ENCODE measurements around the gene CCDC91. TPM values are rescaled to one million over a fixed set of nuclear protein-coding genes. Genes with fewer than 3 reads are reported as not detected.
A peak's percentile ranks its signal among the peaks of the same experiment; 100 is the strongest.
"Not testable (repeated sequence)": the region's sequence is repeated elsewhere in the genome, so short reads cannot be mapped to it uniquely, and the experiment has no call there.

CCDC91 gene
- total RNA-seq, 1 donor from 2014 or later: 51.3 TPM

GRCh38 chr12:28374556-28374955 lies 184.3 kb downstream of the CCDC91 start:
- H3K9me3 Mint-ChIP-seq (ENCODE audit: low read depth): peaks cover 44% of the 10 kb centered on the region
- H3K27me3 Mint-ChIP-seq: no peaks in the 10 kb centered on the region
- H3K36me3 Mint-ChIP-seq (ENCODE audit: insufficient read depth): peaks cover 48% of the 10 kb centered on the region
- no peaks in the 10 kb centered on the region for H3K4me1 Mint-ChIP-seq (ENCODE audit: low read depth)
- no peak for DNase-seq (ENCODE audit: low spot score, unreplicated experiment)
- TF ChIP-seq, protein P1, sequence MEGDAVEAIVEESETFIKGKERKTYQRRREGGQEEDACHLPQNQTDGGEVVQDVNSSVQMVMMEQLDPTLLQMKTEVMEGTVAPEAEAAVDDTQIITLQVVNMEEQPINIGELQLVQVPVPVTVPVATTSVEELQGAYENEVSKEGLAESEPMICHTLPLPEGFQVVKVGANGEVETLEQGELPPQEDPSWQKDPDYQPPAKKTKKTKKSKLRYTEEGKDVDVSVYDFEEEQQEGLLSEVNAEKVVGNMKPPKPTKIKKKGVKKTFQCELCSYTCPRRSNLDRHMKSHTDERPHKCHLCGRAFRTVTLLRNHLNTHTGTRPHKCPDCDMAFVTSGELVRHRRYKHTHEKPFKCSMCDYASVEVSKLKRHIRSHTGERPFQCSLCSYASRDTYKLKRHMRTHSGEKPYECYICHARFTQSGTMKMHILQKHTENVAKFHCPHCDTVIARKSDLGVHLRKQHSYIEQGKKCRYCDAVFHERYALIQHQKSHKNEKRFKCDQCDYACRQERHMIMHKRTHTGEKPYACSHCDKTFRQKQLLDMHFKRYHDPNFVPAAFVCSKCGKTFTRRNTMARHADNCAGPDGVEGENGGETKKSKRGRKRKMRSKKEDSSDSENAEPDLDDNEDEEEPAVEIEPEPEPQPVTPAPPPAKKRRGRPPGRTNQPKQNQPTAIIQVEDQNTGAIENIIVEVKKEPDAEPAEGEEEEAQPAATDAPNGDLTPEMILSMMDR (IDR thresholded peaks at IDR 0.05; ENCODE audit: unreplicated experiment): no peak
- no peak overlapping the region for H3K27ac Mint-ChIP-seq
- H3K4me3 Mint-ChIP-seq (ENCODE audit: low read depth): no peak overlapping the region

DNA sequence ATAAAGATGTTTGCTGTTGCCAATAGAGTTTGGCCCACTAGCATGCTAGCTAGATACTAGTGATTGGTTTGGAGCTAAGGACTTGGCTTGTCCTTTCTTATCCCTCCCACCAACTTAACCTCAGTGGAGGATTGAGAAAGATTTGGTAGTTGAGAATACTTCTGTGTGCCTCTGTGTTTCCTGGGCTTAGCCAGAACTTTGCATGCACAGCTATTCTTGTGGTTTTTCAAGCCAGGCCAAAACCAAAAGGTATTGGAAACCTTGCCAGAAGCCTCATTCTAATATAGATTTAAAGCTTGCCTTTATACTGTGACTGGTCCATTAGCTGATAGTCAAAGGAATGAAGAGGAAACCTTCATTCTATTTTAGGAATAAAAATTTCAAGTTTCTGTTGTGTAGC lies 188.5 kb downstream of the CCDC91 start:
- H3K4me3 Mint-ChIP-seq (ENCODE audit: low read depth): no peak overlapping the region
- H3K27ac Mint-ChIP-seq: no peak overlapping the region
- TF ChIP-seq, protein P1 (IDR thresholded peaks at IDR 0.05; ENCODE audit: unreplicated experiment): no peak
- H3K36me3 Mint-ChIP-seq (ENCODE audit: insufficient read depth): peaks cover 14% of the 10 kb centered on the region
- H3K4me1 Mint-ChIP-seq (ENCODE audit: low read depth): no peaks in the 10 kb centered on the region
- peaks cover 8% of the 10 kb centered on the region for H3K9me3 Mint-ChIP-seq (ENCODE audit: low read depth)
- no peaks in the 10 kb centered on the region for H3K27me3 Mint-ChIP-seq
- no peak for DNase-seq (ENCODE audit: low spot score, unreplicated experiment)

GRCh38 chr12:28379779-28380178 lies 189.5 kb downstream of the CCDC91 start:
- peak overlapping the region; percentile 56 for H3K27ac Mint-ChIP-seq
- H3K4me1 Mint-ChIP-seq (ENCODE audit: low read depth); DNase-seq (ENCODE audit: low spot score, unreplicated experiment); H3K27me3 Mint-ChIP-seq; H3K9me3 Mint-ChIP-seq (ENCODE audit: low read depth); H3K4me3 Mint-ChIP-seq (ENCODE audit: low read depth): not testable (repeated sequence)
- peaks cover 13% of the 10 kb centered on the region for H3K36me3 Mint-ChIP-seq (ENCODE audit: insufficient read depth)

DNA sequence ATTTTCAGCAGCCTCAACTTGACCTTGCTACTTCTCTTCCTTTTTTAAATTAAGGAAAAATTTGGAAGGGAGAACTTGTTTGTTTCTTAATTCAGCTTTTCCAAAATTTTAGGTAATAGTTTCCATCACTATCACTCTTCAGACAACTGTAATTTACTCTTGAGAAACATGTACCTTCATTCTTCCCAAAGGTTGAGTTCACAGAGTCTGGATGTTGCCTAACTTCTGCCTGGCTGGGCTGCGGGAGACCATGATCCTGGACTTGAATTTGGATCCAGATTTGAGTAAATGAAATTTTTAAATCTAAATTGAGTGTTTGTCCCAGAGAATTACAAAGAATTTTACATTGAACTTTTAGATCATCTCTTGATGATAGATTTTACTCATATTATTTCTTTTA lies 193.1 kb downstream of the CCDC91 start:
- TF ChIP-seq, protein P1 (IDR thresholded peaks at IDR 0.05; ENCODE audit: unreplicated experiment): no peak
- Mint-ChIP-seq H3K36me3 (ENCODE audit: insufficient read depth) (peaks cover 24% of the 10 kb centered on the region), H3K9me3 (ENCODE audit: low read depth) (peaks cover 24% of the 10 kb centered on the region), H3K4me3 (ENCODE audit: low read depth) (no peak overlapping the region), H3K27ac (no peak overlapping the region), H3K27me3 (no peaks in the 10 kb centered on the region), H3K4me1 (ENCODE audit: low read depth) (no peaks in the 10 kb centered on the region)
- DNase-seq (ENCODE audit: low spot score, unreplicated experiment): no peak

DNA sequence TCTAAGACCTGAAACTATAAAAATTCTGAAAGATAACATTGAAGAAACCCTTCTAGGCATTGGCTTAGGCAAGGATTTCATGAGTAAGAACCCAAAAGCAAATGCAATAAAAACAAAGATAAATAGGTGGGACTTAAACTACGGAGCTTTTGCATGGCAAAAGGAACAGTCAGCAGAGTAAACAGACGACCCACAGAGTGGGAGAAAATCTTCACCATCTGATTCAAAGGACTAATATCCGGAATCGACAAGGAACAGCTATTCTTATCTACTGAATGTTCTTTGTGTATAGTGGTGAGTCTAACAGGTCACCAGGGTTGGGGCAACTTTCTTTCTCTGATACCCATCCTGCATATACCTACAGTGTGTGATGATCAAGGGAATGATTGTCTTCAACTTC lies 198.6 kb downstream of the CCDC91 start:
- H3K9me3 Mint-ChIP-seq (ENCODE audit: low read depth): peaks cover 26% of the 10 kb centered on the region
- H3K4me1 Mint-ChIP-seq (ENCODE audit: low read depth): peaks cover 4% of the 10 kb centered on the region
- DNase-seq (ENCODE audit: low spot score, unreplicated experiment): no peak
- peaks cover 30% of the 10 kb centered on the region for H3K36me3 Mint-ChIP-seq (ENCODE audit: insufficient read depth)
- no peak overlapping the region for H3K4me3 Mint-ChIP-seq (ENCODE audit: low read depth)
- no peak overlapping the region for H3K27ac Mint-ChIP-seq
- TF ChIP-seq, protein P1 (IDR thresholded peaks at IDR 0.05; ENCODE audit: unreplicated experiment): no peak
- H3K27me3 Mint-ChIP-seq: no peaks in the 10 kb centered on the region

- no peak for DNase-seq (ENCODE audit: low spot score, unreplicated experiment)
- Mint-ChIP-seq H3K27ac (no peak overlapping the region), H3K27me3 (no peaks in the 10 kb centered on the region), H3K4me1 (ENCODE audit: low read depth) (peaks cover 4% of the 10 kb centered on the region), H3K9me3 (ENCODE audit: low read depth) (peaks cover 26% of the 10 kb centered on the region), H3K36me3 (ENCODE audit: insufficient read depth) (peaks cover 35% of the 10 kb centered on the region), H3K4me3 (ENCODE audit: low read depth) (no peak overlapping the region)
- TF ChIP-seq, protein P1 (IDR thresholded peaks at IDR 0.05; ENCODE audit: unreplicated experiment): no peak
Measured at GRCh38 chr12:28390206-28390605, 199.9 kb downstream of the CCDC91 start.

Measured in progenitor cell of endocrine pancreas (in vitro differentiated cells).